ENCODE data around the gene MBD5. TPM values are rescaled to one million over a fixed set of nuclear protein-coding genes. Genes with fewer than 3 reads are reported as not detected.

MBD5 gene
- total and polyA plus RNA-seq, 7 donors: 2.3 to 81.1 (median 67.0) TPM

DNA sequence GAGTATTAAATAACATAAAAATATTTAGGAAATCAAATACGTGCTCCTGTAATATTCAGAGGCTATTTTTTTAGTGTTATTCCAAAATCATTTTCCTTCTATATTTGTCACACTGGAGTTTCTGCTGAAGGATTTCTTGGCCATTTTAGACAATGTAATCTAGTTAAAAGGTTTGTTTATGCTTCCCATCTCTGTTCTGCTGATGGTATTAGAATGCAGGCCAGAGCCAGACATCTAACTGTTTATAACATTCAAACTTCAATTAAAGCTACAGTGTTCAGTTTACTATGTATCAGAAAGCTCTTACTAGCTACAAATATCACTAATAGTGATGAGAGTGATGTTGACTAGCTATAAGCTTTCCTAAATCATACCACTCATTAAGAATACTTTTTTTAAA is 7.9 kb downstream of the MBD5 start:
- 82 to 89% methylated on average over 1 of the region's 1 CpG for WGBS, 2 donors
- intact Hi-C loops (cut with DNase I): loop anchor here (10.0 kb wide), 1 partner anchor 616 kb away; the partner anchor contains the start of gene EPC2
- H3K27me3 ChIP-seq: no peaks in the 10 kb centered on the region
- H3K4me3 ChIP-seq: peak overlapping the region in 1 of 4 donors; percentile 14
- peaks cover 0 to 5% (median 0%) of the 10 kb centered on the region in 4 donors for H3K36me3 ChIP-seq
- peak overlapping the region; percentile 33 to 72 (median 51) for H3K27ac ChIP-seq
- H3K9me3 ChIP-seq: no peaks in the 10 kb centered on the region
- no peak for TF ChIP-seq EP300 (IDR thresholded peaks at IDR 0.05)
- peak in 2 of 4 donors; percentile 12 to 17 for TF ChIP-seq POLR2AphosphoS5 (IDR thresholded peaks at IDR 0.05)
- TF ChIP-seq, protein P1, sequence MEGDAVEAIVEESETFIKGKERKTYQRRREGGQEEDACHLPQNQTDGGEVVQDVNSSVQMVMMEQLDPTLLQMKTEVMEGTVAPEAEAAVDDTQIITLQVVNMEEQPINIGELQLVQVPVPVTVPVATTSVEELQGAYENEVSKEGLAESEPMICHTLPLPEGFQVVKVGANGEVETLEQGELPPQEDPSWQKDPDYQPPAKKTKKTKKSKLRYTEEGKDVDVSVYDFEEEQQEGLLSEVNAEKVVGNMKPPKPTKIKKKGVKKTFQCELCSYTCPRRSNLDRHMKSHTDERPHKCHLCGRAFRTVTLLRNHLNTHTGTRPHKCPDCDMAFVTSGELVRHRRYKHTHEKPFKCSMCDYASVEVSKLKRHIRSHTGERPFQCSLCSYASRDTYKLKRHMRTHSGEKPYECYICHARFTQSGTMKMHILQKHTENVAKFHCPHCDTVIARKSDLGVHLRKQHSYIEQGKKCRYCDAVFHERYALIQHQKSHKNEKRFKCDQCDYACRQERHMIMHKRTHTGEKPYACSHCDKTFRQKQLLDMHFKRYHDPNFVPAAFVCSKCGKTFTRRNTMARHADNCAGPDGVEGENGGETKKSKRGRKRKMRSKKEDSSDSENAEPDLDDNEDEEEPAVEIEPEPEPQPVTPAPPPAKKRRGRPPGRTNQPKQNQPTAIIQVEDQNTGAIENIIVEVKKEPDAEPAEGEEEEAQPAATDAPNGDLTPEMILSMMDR (IDR thresholded peaks at IDR 0.05): no peak
- no peak for DNase-seq
- peaks cover 0 to 89% (median 45%) of the 10 kb centered on the region in 4 donors for H3K4me1 ChIP-seq

DNA sequence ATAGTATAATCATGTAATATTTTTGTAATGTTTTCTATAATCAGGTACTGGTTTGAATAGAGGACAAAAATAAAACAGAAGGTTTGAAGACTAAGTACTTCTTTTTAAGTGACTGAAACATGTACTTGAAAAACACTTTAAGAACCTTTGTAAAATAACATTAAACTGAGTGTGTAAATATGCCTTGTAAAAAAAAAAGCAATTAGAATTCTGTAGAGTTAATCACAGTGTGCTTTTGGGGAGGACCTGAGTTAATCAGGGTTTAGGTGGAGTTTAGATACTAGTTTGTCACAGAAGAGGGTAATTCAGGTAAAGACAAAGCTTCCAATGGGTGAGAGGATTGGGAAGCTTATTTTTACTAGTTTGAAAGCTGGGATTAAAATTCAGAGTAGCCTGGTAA is 10.3 kb downstream of the MBD5 start:
- TF ChIP-seq POLR2A (IDR thresholded peaks at IDR 0.05): no peak
- no peak for TF ChIP-seq POLR2AphosphoS5 (IDR thresholded peaks at IDR 0.05)
- TF ChIP-seq, protein P1 (IDR thresholded peaks at IDR 0.05): no peak
- no peak for TF ChIP-seq EP300 (IDR thresholded peaks at IDR 0.05)
- Histone ChIP-seq H3K4me3 (no peak overlapping the region), H3K27ac (peak overlapping the region in 3 of 4 donors; percentile 28 to 72 (median 29)), H3K36me3 (no peaks in the 10 kb centered on the region), H3K9me3 (no peaks in the 10 kb centered on the region), H3K4me1 (peaks cover 0 to 81% (median 36%) of the 10 kb centered on the region in 4 donors), H3K27me3 (no peaks in the 10 kb centered on the region)
- DNase-seq: no peak
- intact Hi-C loops (cut with DNase I): no loop called here

DNA sequence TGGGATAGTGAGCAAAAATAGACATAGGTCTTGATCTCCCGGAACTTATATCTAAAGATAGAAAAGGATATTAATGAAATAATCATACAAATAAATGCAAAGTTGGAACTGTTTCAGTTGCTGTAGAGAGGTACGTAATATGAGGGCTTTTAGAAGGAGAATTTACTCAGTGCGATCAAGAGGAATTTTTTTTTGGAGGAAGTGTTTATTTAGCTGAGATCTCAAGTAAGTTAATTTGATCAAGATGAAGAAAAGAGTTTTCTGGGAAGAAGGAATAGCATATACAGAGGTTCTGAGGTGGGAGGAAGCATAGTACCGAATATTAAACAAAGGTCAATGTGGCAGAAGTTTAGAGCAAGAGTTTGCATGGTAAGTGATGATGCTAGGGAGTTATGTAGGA is 11.3 kb downstream of the MBD5 start:
- no peak for DNase-seq
- no peak for TF ChIP-seq POLR2AphosphoS5 (IDR thresholded peaks at IDR 0.05)
- no peak for TF ChIP-seq POLR2A (IDR thresholded peaks at IDR 0.05)
- TF ChIP-seq, protein P1 (IDR thresholded peaks at IDR 0.05): no peak
- TF ChIP-seq EP300 (IDR thresholded peaks at IDR 0.05): no peak
- no peaks in the 10 kb centered on the region for H3K9me3 ChIP-seq
- H3K4me1 ChIP-seq: peaks cover 0 to 81% (median 39%) of the 10 kb centered on the region in 4 donors
- H3K36me3 ChIP-seq: no peaks in the 10 kb centered on the region
- H3K4me3 ChIP-seq: no peak overlapping the region
- WGBS, 2 donors: 85 to 88% methylated on average over 4 of the region's 4 CpGs
- H3K27ac ChIP-seq: peak overlapping the region in 3 of 4 donors; percentile 15 to 72 (median 29)
- intact Hi-C loops (cut with DNase I): no loop called here
- no peaks in the 10 kb centered on the region for H3K27me3 ChIP-seq

DNA sequence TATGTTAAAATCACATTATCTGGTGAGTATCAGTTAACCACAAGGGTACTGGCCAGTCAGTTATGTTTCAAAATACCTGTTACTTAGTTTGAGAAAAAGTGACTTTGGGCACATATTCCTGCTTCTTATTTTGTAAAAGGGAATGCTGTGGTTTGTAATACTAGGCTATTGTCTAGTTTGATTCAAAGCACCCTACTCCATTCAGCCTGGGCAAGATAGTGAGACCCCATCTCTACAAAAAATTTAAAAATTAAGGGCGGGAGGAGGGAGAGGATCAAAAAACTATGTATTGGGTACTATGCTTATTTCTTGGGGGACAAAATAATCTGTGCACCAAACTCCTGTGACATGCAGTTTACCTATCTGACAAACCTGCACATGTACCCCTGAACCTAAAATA is 18.9 kb downstream of the MBD5 start:
- WGBS, 2 donors: 83 to 98% methylated on average over 1 of the region's 1 CpG
- TF ChIP-seq EP300 (IDR thresholded peaks at IDR 0.05): no peak
- no peak for TF ChIP-seq POLR2A (IDR thresholded peaks at IDR 0.05)
- TF ChIP-seq, protein P1 (IDR thresholded peaks at IDR 0.05): no peak
- no peaks in the 10 kb centered on the region for H3K9me3 ChIP-seq
- H3K36me3 ChIP-seq: no peaks in the 10 kb centered on the region
- no peaks in the 10 kb centered on the region for H3K27me3 ChIP-seq
- no peak for DNase-seq
- intact Hi-C loops (cut with DNase I): no loop called here
- no peak overlapping the region for H3K4me3 ChIP-seq
- peaks cover 0 to 53% (median 25%) of the 10 kb centered on the region in 4 donors for H3K4me1 ChIP-seq
- H3K27ac ChIP-seq: no peak overlapping the region

DNA sequence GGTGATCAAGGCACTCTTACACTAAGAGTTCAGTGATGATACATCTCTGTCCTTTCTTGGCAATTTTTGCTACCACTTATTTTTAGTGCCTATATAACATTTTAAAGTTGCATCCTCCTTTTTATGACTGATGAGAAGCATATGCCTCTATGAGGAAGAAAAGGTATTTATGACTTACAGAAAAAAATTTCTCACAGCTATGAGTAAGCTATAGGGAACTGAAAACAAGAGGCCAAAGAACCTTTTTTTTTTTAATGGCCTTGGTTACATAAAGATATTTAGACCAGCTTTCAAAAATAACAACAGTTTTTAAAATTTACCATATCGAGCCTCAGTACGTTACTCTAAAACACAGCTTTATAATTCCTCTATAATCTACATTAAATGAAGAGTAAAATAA is 21.3 kb downstream of the MBD5 start:
- no peak for DNase-seq
- Histone ChIP-seq H3K27ac (no peak overlapping the region), H3K4me1 (peaks cover 0 to 32% (median 14%) of the 10 kb centered on the region in 4 donors), H3K27me3 (no peaks in the 10 kb centered on the region), H3K9me3 (no peaks in the 10 kb centered on the region), H3K4me3 (no peak overlapping the region), H3K36me3 (no peaks in the 10 kb centered on the region)
- WGBS, 2 donors: 85 to 93% methylated on average over 2 of the region's 2 CpGs
- intact Hi-C loops (cut with DNase I): no loop called here
- no peak for TF ChIP-seq EP300 (IDR thresholded peaks at IDR 0.05)
- no peak for TF ChIP-seq POLR2A (IDR thresholded peaks at IDR 0.05)
- no peak for TF ChIP-seq POLR2AphosphoS5 (IDR thresholded peaks at IDR 0.05)
- TF ChIP-seq, protein P1 (IDR thresholded peaks at IDR 0.05): no peak
